ENCODE measurements around the gene PIGU.

GRCh38 chr20:34675561-34675960, 1.3 kb downstream of the PIGU start:
- no peak for TF ChIP-seq CTCF (IDR thresholded peaks at IDR 0.05)
- TF ChIP-seq ZFX (IDR thresholded peaks at IDR 0.05; ENCODE audit: borderline replicate concordance) = no peak
